Measurements from ENCODE around the gene UBE2G1.

DNA sequence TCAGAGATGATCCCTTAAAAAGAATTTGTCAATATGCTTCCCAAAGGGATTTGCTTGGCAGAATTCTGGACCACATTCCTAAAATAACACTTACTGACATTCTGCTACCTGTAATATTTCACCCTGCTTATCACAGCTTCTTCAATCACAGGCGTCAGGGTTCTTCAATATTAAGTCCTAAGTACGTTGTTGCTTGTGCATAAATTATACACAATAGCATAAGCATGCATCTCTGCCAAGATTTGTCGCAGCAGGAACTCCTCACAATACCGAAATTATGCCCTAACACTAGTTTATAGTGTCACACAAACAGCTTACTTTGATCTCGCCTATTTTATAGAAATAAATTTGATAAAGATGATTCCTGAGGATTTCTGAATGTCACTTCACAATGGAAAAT, 48.9 kb downstream of the UBE2G1 start:
- no peak for TF ChIP-seq POLR2A (IDR thresholded peaks at IDR 0.05)
- no peak for TF ChIP-seq CTCF (IDR thresholded peaks at IDR 0.05)
